Breast epithelium (tissue), 3 donors: Measurements from ENCODE around the gene GJB4.

Experiments used
- POLR2A ChIP-seq: fragments of 450-650 bp; IDR thresholded peaks from one replicate; pipeline ENCODE4 v1.6.1; 2016; ENCODE audit warnings: antibody characterized with exemption, mild to moderate bottlenecking, moderate library complexity
- TF ChIP-seq, protein P1 (sequence below), 3 donors: fragments of 450-650 bp; IDR thresholded peaks; one replicate each; pipeline ENCODE4 v1.5.1; 2016 to 2017; ENCODE audit warnings: antibody characterized with exemption in 3 of 3, mild to moderate bottlenecking in 3 of 3, moderate library complexity in 3 of 3

GRCh38 chr1:34744851-34745250 lies 14.7 kb upstream of the GJB4 start:
- TF ChIP-seq, protein P1, sequence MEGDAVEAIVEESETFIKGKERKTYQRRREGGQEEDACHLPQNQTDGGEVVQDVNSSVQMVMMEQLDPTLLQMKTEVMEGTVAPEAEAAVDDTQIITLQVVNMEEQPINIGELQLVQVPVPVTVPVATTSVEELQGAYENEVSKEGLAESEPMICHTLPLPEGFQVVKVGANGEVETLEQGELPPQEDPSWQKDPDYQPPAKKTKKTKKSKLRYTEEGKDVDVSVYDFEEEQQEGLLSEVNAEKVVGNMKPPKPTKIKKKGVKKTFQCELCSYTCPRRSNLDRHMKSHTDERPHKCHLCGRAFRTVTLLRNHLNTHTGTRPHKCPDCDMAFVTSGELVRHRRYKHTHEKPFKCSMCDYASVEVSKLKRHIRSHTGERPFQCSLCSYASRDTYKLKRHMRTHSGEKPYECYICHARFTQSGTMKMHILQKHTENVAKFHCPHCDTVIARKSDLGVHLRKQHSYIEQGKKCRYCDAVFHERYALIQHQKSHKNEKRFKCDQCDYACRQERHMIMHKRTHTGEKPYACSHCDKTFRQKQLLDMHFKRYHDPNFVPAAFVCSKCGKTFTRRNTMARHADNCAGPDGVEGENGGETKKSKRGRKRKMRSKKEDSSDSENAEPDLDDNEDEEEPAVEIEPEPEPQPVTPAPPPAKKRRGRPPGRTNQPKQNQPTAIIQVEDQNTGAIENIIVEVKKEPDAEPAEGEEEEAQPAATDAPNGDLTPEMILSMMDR (IDR thresholded peaks at IDR 0.05) = no peak
- no peak for TF ChIP-seq POLR2A
